ENCODE results near the gene SYT1.

- TF ChIP-seq GATA2 (IDR thresholded peaks at IDR 0.05; ENCODE audit: insufficient read depth, insufficient read length, low read depth, low read length), result no peak
- TF ChIP-seq CTCF (IDR thresholded peaks at IDR 0.05; ENCODE audit: extremely low read depth in 1 of 2, insufficient read depth in 1 of 2, low read depth in 1 of 2, low read length in 2 of 2), result peak; percentile 47 to 63
- peak; percentile 9 for TF ChIP-seq POLR2A (IDR thresholded peaks at IDR 0.05; ENCODE audit: low read depth, low read length)
- TF ChIP-seq JUN (IDR thresholded peaks at IDR 0.05; ENCODE audit: borderline replicate concordance, insufficient read depth, insufficient read length, low read depth), result peak; percentile 56
- TF ChIP-seq MYC (IDR thresholded peaks at IDR 0.05; ENCODE audit: low read depth, low read length), result no peak
- no peak for TF ChIP-seq EZH2 (IDR thresholded peaks at IDR 0.05; ENCODE audit: borderline replicate concordance, low read depth, low read length, severe bottlenecking)
- TF ChIP-seq POLR2AphosphoS5 (IDR thresholded peaks at IDR 0.05; ENCODE audit: insufficient read depth, low read depth, low read length), result peak; percentile 48
- no peak for TF ChIP-seq MAX (IDR thresholded peaks at IDR 0.05; ENCODE audit: insufficient read depth, insufficient read length)
- peak; percentile 46 for TF ChIP-seq FOS (IDR thresholded peaks at IDR 0.05; ENCODE audit: borderline replicate concordance, insufficient read depth, low read length)
These were observed 555.6 kb downstream of the SYT1 start for GRCh38 chr12:79420146-79420618.

All from endothelial cell of umbilical vein (primary cell).